ENCODE results near the gene DOK3. TPM values are rescaled to one million over a fixed set of nuclear protein-coding genes. Genes with fewer than 3 reads are reported as not detected.

DOK3 gene
- total RNA-seq, 1 experiment from 2014 or later, result 14.5 TPM

GRCh38 chr5:177502886-177503285, 6.7 kb downstream of the DOK3 start:
- H3K27ac Mint-ChIP-seq (ENCODE audit: unreplicated experiment), result no peak overlapping the region
- peaks cover 20% of the 10 kb centered on the region for H3K4me1 Mint-ChIP-seq (ENCODE audit: low read depth, unreplicated experiment)
- BruUV-seq (replicated peaks), result no TSS peak
- intact Hi-C loops (cut with micrococcal nuclease; ENCODE audit: unreplicated experiment), result no loop called here
- no peaks in the 10 kb centered on the region for H3K9me3 Mint-ChIP-seq (ENCODE audit: low read depth, unreplicated experiment)
- no peak overlapping the region for H3K4me3 Mint-ChIP-seq (ENCODE audit: low read depth, unreplicated experiment)
- peaks cover 19% of the 10 kb centered on the region for H3K27me3 Mint-ChIP-seq (ENCODE audit: unreplicated experiment)
- CTCF ChIA-PET, result interaction anchor here (1.6 kb wide), 1 partner anchor 46 kb away, joined by 4 read pairs; no protein-coding TSS in a partner anchor
- no peak for DNase-seq
- TF ChIP-seq CTCF (IDR thresholded peaks at IDR 0.05; ENCODE audit: unreplicated experiment), result no peak
- H3K36me3 Mint-ChIP-seq (ENCODE audit: insufficient read depth, unreplicated experiment), result peaks cover 21% of the 10 kb centered on the region

GRCh38 chr5:177501874-177502678, 7.5 kb downstream of the DOK3 start:
- CTCF ChIA-PET, result interaction anchor here (0.7 to 1.6 kb wide), 10 partner anchors 30 to 192 kb away, joined by 3 to 12 read pairs (median 4); no protein-coding TSS in a partner anchor
- Mint-ChIP-seq H3K27ac (ENCODE audit: unreplicated experiment) (no peak overlapping the region), H3K4me1 (ENCODE audit: low read depth, unreplicated experiment) (peaks cover 22% of the 10 kb centered on the region), H3K36me3 (ENCODE audit: insufficient read depth, unreplicated experiment) (peaks cover 21% of the 10 kb centered on the region), H3K4me3 (ENCODE audit: low read depth, unreplicated experiment) (no peak overlapping the region), H3K27me3 (ENCODE audit: unreplicated experiment) (peaks cover 20% of the 10 kb centered on the region), H3K9me3 (ENCODE audit: low read depth, unreplicated experiment) (no peaks in the 10 kb centered on the region)
- no TSS peak for BruUV-seq (replicated peaks)
- TF ChIP-seq CTCF (IDR thresholded peaks at IDR 0.05; ENCODE audit: unreplicated experiment), result no peak
- intact Hi-C loops (cut with micrococcal nuclease; ENCODE audit: unreplicated experiment), result loop anchor here (1.0 to 2.0 kb wide), 2 partner anchors 97 to 112 kb away; no protein-coding TSS in a partner anchor
- no peak for DNase-seq

- peak; percentile 97 for DNase-seq
- Mint-ChIP-seq H3K27me3 (ENCODE audit: unreplicated experiment) (peaks cover 20% of the 10 kb centered on the region), H3K27ac (ENCODE audit: unreplicated experiment) (peak overlapping the region; percentile 47), H3K9me3 (ENCODE audit: low read depth, unreplicated experiment) (no peaks in the 10 kb centered on the region), H3K4me1 (ENCODE audit: low read depth, unreplicated experiment) (peaks cover 22% of the 10 kb centered on the region), H3K4me3 (ENCODE audit: low read depth, unreplicated experiment) (no peak overlapping the region), H3K36me3 (ENCODE audit: insufficient read depth, unreplicated experiment) (peaks cover 31% of the 10 kb centered on the region)
- peak; percentile 98 for TF ChIP-seq CTCF (IDR thresholded peaks at IDR 0.05; ENCODE audit: unreplicated experiment)
- intact Hi-C loops (cut with micrococcal nuclease; ENCODE audit: unreplicated experiment), result loop anchor here (1.0 to 2.0 kb wide), 2 partner anchors 96 to 111 kb away; no protein-coding TSS in a partner anchor
- CTCF ChIA-PET, result interaction anchor here (0.6 to 1.5 kb wide), 13 partner anchors 28 to 414 kb away, joined by 3 to 12 read pairs (median 4); partner anchors contain the start of genes FGFR4 and GRK6
- no TSS peak for BruUV-seq (replicated peaks)
These were observed 8.7 kb downstream of the DOK3 start for GRCh38 chr5:177500685-177501522.

GRCh38 chr5:177499842-177500241, 9.8 kb downstream of the DOK3 start:
- peaks cover 41% of the 10 kb centered on the region for H3K36me3 Mint-ChIP-seq (ENCODE audit: insufficient read depth, unreplicated experiment)
- H3K27me3 Mint-ChIP-seq (ENCODE audit: unreplicated experiment), result peaks cover 20% of the 10 kb centered on the region
- BruUV-seq (replicated peaks), result no TSS peak
- TF ChIP-seq CTCF (IDR thresholded peaks at IDR 0.05; ENCODE audit: unreplicated experiment), result no peak
- no peak overlapping the region for H3K4me3 Mint-ChIP-seq (ENCODE audit: low read depth, unreplicated experiment)
- no peak overlapping the region for H3K27ac Mint-ChIP-seq (ENCODE audit: unreplicated experiment)
- H3K9me3 Mint-ChIP-seq (ENCODE audit: low read depth, unreplicated experiment), result no peaks in the 10 kb centered on the region
- intact Hi-C loops (cut with micrococcal nuclease; ENCODE audit: unreplicated experiment), result loop anchor here (2.0 kb wide), 1 partner anchor 95 kb away; no protein-coding TSS in a partner anchor
- CTCF ChIA-PET, result interaction anchor here (0.6 kb wide), 1 partner anchor 74 kb away, joined by 3 read pairs; the partner anchor contains the start of gene GRK6
- H3K4me1 Mint-ChIP-seq (ENCODE audit: low read depth, unreplicated experiment), result peaks cover 22% of the 10 kb centered on the region
- DNase-seq, result no peak
